Suprapubic skin (tissue), 4 donors: ENCODE data around the gene AGAP1.

ENCODE experiments used
- CTCF ChIP-seq, 2 donors: fragments of 200-600 bp in 1 of 2; fragments of 450-650 bp in 1 of 2; sonication (generic) in 1 of 2; IDR thresholded peaks; one replicate each; pipeline ENCODE4 v1.5.1; 2016 to 2019; ENCODE audit warnings: antibody characterized with exemption in 2 of 2, mild to moderate bottlenecking in 1 of 2, moderate library complexity in 1 of 2
- EP300 ChIP-seq: sonication (generic); formaldehyde crosslinking; IDR thresholded peaks from one replicate; pipeline ENCODE4 v1.6.1; 2017; ENCODE audit warnings: antibody characterized with exemption
- POLR2A ChIP-seq, 2 donors: fragments of 450-650 bp; IDR thresholded peaks; one replicate each; pipeline ENCODE4 v1.6.1; 2017; ENCODE audit warnings: antibody characterized with exemption in 2 of 2, mild to moderate bottlenecking in 2 of 2, moderate library complexity in 2 of 2
- POLR2AphosphoS5 ChIP-seq, 3 donors: sonication (generic); formaldehyde crosslinking; IDR thresholded peaks; one replicate each; pipeline ENCODE4 v1.6.1; 2017; ENCODE audit warnings: antibody characterized with exemption in 3 of 3

- TF ChIP-seq CTCF (IDR thresholded peaks at IDR 0.05) (no peak), POLR2A (IDR thresholded peaks at IDR 0.05) (no peak), POLR2AphosphoS5 (IDR thresholded peaks at IDR 0.05) (no peak), EP300 (no peak)
These were observed 595.6 kb downstream of the AGAP1 start for GRCh38 chr2:236089271-236090026.
